GM18951 (cell line): ENCODE results near the gene UNC93A.
"Not testable (repeated sequence)": the region's sequence is repeated elsewhere in the genome, so short reads cannot be mapped to it uniquely, and the experiment has no call there.

Experiments used
- POLR2A ChIP-seq: IDR thresholded peaks from 4 replicates; pipeline ENCODE4 v1.6.1; 2011; ENCODE audit warnings: mild to moderate bottlenecking; ENCODE audit not compliant: insufficient read length, insufficient read depth; ENCODE audit errors: extremely low read depth
- in situ Hi-C: fragments of 300-500 bp; cut with MboI; formaldehyde crosslinking; loops from one replicate; pipeline ENCODE4 v1.12.0; 2022; ENCODE audit warnings: low sequenced_read_pairs, mixed read lengths, inconsistent platforms; ENCODE audit not compliant: unreplicated experiment

Gene UNC93A

DNA sequence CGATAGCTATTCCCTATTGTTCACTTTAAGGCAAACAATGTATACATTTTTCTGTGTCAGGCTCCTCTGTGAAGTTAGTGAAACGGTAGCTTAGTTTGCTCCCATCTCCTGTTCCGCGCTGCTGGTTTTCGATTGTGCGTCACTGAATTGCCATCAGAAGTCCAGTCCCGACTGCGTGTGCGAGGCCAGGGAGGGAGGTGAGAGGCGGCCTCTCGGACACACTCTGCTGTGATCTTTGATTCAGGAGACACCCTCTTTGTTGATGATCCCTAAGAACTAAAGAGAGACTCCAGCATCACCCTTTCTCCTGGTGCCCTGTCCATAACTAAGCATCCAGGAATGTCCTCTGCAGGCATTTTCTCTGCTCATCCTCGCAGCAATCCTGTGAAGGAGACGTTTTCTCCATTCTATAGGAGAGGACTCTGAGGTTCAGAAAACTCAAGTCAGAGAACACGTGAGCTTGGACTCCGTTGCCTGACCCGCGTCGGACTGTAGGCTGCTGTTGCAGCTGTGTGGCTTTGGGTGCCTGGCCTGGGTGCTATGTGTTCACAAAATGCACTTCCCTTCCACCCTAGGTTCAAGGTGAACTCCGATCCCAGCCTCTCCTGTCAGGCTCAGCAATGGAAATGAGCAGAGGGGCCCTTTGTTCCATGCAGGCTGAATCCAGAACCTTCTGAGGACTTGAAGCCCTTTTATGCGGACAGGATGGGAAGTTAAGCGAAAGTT is 24.1 kb upstream of the UNC93A start:
- TF ChIP-seq POLR2A, result no peak
- in situ Hi-C loops, result no loop called here

DNA sequence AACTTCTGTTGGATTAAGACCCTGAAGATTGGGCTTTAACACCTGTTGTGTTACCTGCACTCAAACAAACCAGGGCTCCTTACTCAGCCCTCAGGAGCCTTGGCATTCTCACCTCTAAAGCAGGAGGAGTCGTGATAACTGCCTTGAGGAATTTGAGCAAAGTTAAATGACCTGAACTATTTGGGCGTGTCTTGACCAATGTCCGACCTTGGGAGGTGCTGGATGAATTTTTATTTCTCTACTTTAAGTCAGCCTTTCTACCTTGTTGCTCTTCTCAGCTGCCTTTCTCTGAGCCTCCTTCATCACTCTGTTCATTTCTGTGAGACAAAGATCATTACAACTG is 23.6 kb upstream of the UNC93A start:
- in situ Hi-C loops, result not testable (repeated sequence)

- in situ Hi-C loops, result no loop called here
- TF ChIP-seq POLR2A, result no peak
Observed at GRCh38 chr6:167267921-167268401, 23.2 kb upstream of the UNC93A start.

DNA sequence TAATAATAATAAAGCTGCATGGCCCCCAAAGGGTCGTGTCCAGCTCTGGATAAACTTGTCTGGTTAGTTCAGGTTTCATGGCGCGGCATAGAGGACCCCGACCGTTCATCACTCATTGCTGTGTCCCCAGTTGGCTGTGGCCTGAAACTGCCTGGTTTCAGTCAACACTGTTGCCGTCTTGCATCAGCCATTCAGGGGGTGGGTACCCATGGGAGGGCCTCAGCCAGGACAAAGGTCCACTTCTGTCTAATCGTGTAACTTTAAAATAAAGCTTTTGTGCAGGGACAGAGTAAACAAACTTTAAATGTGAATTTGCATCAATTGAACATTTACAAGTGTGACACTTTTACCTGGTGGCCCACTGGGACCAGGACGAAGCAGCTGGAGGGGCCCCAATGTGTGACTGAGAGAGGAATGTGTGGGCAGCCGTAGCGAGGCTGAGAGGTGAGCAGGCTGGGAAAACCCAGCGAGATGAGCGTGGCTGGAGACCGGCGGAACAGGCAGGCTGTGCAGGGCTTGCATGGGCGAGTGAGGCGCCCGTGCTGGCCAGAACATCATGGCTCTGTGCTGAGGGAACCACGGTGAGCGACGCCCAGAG is 22.3 kb upstream of the UNC93A start:
- in situ Hi-C loops, result no loop called here
- TF ChIP-seq POLR2A, result no peak

DNA sequence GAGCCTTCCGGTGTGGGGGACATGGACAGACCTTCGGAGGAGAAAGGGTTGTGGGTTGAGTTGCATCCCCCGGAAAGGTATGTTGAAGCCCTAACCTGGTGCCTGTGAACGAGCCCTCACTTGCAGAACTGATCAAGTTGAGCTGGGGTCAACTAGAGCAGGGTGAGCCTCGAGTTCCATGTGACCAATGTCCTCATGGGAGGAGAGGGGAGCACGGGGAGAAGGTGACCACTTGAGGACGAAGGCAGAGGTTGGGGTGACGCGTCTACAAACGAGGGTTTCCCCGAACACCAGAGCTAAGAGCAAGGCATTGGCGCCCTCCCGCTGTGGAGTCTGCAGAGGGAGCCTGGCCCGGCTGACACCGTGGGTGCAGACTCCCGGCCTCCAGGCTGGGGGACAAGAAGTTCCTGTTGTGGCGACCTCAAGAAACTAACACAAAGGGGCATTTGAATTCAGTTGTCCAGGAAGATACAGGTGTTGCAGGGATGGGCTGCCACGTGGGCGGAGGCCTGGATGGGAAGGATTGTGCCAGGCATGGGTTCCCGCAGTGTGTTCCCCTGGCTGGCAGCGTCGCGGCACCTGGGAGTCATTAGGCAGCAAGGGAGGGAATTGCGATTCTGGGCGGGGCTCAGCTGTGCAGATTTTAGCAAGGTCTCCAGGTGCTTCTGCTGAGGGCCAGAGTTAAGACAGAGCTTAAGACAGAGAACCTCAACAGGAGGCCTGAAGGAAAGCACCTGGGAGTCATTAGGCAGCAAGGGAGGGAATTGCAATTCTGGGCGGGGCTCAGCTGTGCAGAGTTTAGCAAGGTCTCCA is 20.4 kb upstream of the UNC93A start:
- TF ChIP-seq POLR2A, result no peak
- in situ Hi-C loops, result no loop called here

DNA sequence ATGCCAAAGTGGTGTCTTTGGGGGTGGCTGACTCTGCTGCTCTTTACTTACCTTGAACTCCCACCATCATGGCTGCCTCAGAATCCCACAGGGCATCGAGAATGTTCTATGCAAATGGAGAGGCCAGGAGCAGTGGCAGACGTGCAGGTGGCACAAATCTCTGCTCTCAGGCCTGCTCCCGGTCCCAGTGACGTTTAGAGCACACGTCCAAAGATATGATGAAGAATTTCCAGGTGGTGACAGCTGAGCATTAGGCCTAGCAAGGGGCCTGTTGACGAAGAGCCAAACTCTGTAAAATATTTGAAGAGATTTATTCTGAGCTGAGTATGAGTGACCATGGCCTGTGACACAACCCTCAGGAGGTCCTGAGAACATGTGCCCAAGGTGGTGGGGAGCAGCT is 19.0 kb upstream of the UNC93A start:
- in situ Hi-C loops, result no loop called here
- no peak for TF ChIP-seq POLR2A

DNA sequence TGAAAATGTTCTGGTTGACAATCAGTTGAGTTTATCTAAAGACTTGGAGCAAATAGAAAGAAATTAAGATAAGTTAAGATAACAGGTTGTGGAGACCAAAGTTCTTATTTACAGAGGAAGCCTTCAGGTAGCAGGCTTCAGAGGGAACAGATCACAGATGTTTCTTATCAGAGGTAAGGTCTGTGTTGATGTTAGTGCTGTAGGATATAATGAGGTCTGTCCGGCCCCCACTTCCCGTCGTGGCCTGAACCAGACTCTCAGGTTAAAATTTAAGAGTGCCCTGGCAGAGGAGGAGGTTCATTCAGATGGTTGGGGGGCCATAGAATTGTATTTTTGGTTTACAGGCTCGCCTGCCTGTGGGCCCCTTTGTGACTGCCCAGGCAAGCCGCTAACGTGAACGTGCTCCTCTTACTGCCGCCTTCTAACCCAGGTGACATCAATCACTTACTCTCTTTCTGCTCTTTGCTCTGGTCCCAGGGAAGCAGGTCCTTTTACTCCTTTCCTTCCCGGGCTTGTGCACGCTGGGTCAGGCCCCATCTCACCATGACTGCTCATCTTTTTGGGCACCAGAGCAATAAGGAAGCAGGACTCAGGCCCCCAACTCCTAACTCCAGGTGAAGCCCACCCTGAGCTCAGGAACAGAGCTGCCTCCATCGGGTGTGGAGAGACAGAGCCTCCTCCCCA is 18.3 kb upstream of the UNC93A start:
- no peak for TF ChIP-seq POLR2A
- in situ Hi-C loops, result no loop called here

GRCh38 chr6:167274270-167274669 is 16.8 kb upstream of the UNC93A start:
- in situ Hi-C loops, result no loop called here
- TF ChIP-seq POLR2A, result no peak

GRCh38 chr6:167275001-167275400 is 16.1 kb upstream of the UNC93A start:
- TF ChIP-seq POLR2A, result no peak
- in situ Hi-C loops, result no loop called here

GRCh38 chr6:167275436-167275835 is 15.7 kb upstream of the UNC93A start:
- in situ Hi-C loops, result no loop called here
- no peak for TF ChIP-seq POLR2A

GRCh38 chr6:167276772-167277533 is 14.2 kb upstream of the UNC93A start:
- no peak for TF ChIP-seq POLR2A
- in situ Hi-C loops, result no loop called here

DNA sequence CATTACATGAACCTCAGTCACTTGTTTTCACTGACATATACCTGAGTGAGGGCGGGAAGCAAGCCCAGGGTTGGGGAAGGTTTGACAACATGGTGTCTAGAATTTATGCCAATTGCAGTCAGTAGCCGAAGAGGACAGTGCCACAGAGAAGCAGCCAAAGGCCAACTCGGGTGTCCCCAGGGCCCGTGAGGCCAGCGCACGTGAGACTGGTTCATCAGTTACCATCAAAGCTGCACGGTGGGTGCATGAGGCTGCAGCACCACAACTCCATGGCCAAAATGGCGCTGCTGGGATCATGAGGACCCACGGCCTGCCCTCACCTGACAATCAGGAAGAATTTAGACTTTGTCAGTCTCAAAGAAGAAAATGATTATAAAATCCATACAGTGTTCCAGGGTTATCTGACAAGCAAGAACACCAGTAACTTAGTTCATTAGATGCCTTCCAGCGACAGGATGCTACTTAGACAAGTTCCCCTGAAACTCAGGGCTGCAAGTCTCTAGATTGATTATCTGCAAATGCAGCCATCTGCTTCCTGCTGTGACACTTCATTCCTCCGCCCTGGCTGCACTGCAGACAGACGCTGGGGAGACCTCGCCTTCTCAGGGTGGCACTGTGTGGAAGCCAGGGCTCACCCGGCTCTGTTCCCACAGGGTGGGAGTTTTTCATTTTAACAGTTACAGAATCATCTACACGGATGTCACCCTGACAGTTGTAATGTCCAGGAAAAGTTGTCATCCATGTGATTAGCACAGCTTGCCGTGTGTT is 12.8 kb upstream of the UNC93A start:
- in situ Hi-C loops, result not testable (repeated sequence)

DNA sequence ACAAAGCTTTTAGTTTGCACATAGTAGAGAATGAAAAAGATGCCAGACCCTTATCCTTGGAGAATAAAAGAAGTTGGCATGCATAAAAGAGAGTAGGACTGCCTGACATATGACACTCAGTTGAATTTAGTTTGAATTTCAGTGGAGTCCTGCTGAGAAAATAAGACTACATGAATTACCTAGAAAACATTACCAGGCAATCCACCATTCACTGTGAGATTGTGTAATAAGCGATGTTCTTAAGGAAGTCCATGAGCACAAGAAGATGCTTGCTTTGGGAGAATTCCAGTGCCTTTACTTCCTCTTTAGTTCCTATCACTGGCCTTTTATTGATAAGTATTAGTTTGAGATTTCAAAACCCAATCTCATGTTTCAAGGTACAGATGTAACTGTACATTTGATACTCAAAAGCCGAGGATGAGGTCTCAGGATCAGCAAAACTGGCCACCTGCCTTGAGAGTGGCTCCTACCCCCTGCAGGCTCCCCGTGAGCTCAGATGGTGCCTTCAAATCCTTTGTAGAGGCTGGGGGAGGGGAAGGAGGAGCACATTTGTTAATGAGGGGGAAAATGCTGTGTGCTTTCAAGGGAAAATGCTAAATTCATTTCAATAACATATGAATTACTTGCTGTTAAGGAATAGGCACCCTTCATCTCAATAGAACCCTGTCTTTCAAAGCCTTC is 11.2 kb upstream of the UNC93A start:
- in situ Hi-C loops, result loop anchor here (10.0 kb wide), 1 partner anchor 65 kb away; no protein-coding TSS in a partner anchor
- no peak for TF ChIP-seq POLR2A

- in situ Hi-C loops, result loop anchor here (10.0 kb wide), 1 partner anchor 66 kb away; no protein-coding TSS in a partner anchor
Observed at GRCh38 chr6:167280466-167280865, 10.6 kb upstream of the UNC93A start.
